Loucy (cell line): ENCODE measurements around the gene RIPPLY2.
"Not testable (repeated sequence)": the region's sequence is repeated elsewhere in the genome, so short reads cannot be mapped to it uniquely, and the experiment has no call there.

Experiments used
- H2AFZ ChIP-seq: fragments of 200-600 bp; sonication (generic); 2 replicates; pipeline ENCODE4 v1.6.0; 2016; ENCODE audit warnings: antibody characterized with exemption, mild to moderate bottlenecking, low read length, moderate library complexity
- H3F3A ChIP-seq: fragments of 200-600 bp; 2 replicates; pipeline ENCODE4 v1.6.0; 2016; ENCODE audit warnings: antibody characterized with exemption, low read depth, mild to moderate bottlenecking
- H3K27me3 ChIP-seq: fragments of 200-600 bp; sonication (generic); 2 replicates; pipeline ENCODE4 v1.6.1; 2014; ENCODE audit warnings: low read length, mild to moderate bottlenecking; ENCODE audit not compliant: insufficient read depth, poor library complexity, severe bottlenecking
- H3K36me3 ChIP-seq: fragments of 200-600 bp; sonication (generic); 2 replicates; pipeline ENCODE4 v1.6.1; 2016; ENCODE audit warnings: low read length; ENCODE audit not compliant: insufficient read depth
- H3K4me1 ChIP-seq: fragments of 200-600 bp; sonication (generic); 2 replicates; pipeline ENCODE4 v1.5.1; 2014; ENCODE audit warnings: low read length, mild to moderate bottlenecking; ENCODE audit not compliant: insufficient read depth, poor library complexity, severe bottlenecking
- H3K4me2 ChIP-seq: fragments of 200-600 bp; sonication (generic); 2 replicates; pipeline ENCODE4 v1.6.0; 2014; ENCODE audit warnings: antibody characterized with exemption, low read length, low read depth, mild to moderate bottlenecking; ENCODE audit not compliant: poor library complexity, severe bottlenecking
- H3K4me3 ChIP-seq: fragments of 200-600 bp; sonication (generic); 2 replicates; pipeline ENCODE4 v1.5.1; 2014; ENCODE audit warnings: low read length, mild to moderate bottlenecking, mixed read lengths; ENCODE audit not compliant: poor library complexity, severe bottlenecking
- H3K79me2 ChIP-seq: fragments of 200-600 bp; sonication (generic); 2 replicates; pipeline ENCODE4 v1.6.1; 2014; ENCODE audit warnings: low read length; ENCODE audit not compliant: insufficient read depth
- H3K9ac ChIP-seq: fragments of 200-600 bp; sonication (generic); 2 replicates; pipeline ENCODE4 v1.6.0; 2014; ENCODE audit warnings: mild to moderate bottlenecking, low read depth, low read length, moderate library complexity; ENCODE audit not compliant: poor library complexity, severe bottlenecking
- H3K9me2 ChIP-seq: fragments of 200-600 bp; sonication (generic); replicated peaks from 2 replicates; pipeline ENCODE4 v1.6.1; 2016; ENCODE audit warnings: low read depth, low read length, mixed read lengths
- H3K9me3 ChIP-seq: fragments of 200-600 bp; sonication (generic); 2 replicates; pipeline ENCODE4 v1.6.1; 2014; ENCODE audit warnings: mild to moderate bottlenecking, antibody characterized with exemption, low read length, low read depth; ENCODE audit not compliant: insufficient read depth
- H4K20me1 ChIP-seq: fragments of 200-600 bp; sonication (generic); 2 replicates; pipeline ENCODE4 v1.6.0; 2014; ENCODE audit warnings: antibody characterized with exemption, low read length, mild to moderate bottlenecking; ENCODE audit not compliant: insufficient read depth, poor library complexity, severe bottlenecking
- EZH2phosphoT487 ChIP-seq: fragments of 200-600 bp; IDR thresholded peaks from 2 replicates; pipeline ENCODE4 v1.6.1; 2018; ENCODE audit warnings: antibody characterized with exemption, mild to moderate bottlenecking, moderate library complexity, borderline replicate concordance
- TF ChIP-seq, protein P1 (sequence below): fragments of 200-600 bp; sonication (generic); conservative IDR thresholded peaks from 2 replicates; pipeline ENCODE4 v1.5.1; 2014; ENCODE audit warnings: mild to moderate bottlenecking, antibody characterized with exemption, low read length

RIPPLY2 gene

DNA sequence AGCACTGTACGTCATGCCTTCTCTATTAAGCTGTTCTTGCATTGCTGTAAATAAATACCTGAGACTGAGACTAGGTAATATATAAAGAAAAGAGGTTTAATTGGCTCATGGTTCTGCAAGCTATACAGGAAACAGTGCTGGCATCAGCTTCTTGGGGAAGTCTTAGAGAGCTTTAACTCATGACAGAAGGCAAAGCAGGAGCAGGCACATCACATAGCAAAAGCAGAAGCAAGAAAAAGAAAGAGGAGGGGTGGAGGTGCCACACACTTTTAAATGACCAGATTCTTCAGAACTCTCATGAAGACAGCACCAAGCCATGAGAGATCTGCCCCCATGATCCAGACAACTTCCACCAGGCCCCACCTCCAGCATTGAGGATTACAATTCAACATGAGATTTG lies 36.5 kb downstream of the RIPPLY2 start:
- TF ChIP-seq EZH2phosphoT487, result no peak
- Histone ChIP-seq H3K36me3 (peaks cover 6% of the 10 kb centered on the region; the same call in 1 of the 2 replicates), H3K9me3 (no peaks in the 10 kb centered on the region; the same call in 1 of the 2 replicates), H3K4me1 (peaks cover 5% of the 10 kb centered on the region), H3K4me3 (no peak overlapping the region), H2AFZ (no peak overlapping the region), H3F3A (no peaks in the 10 kb centered on the region), H3K9ac (no peak overlapping the region), H3K9me2 (no peaks in the 10 kb centered on the region), H4K20me1 (peaks cover 6% of the 10 kb centered on the region), H3K27me3 (no peaks in the 10 kb centered on the region), H3K79me2 (peaks cover 36% of the 10 kb centered on the region), H3K4me2 (no peak overlapping the region)

DNA sequence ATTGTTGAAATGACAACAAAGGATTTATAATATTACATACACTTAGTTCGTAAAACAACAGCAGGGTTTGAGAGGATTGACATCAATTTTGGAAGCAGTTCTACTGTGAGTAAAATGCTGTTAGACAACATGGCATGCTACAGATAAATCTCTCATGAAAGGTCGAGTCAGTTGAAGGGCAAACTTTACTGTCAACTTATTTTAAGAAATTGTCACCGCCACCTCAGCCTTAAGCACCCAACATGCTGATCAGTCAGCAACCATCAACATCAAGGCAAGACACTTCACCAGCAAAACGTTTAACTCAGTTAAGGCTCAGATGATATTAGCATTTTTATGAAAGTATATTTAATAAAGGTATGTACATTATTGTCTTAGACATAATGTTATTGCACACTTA lies 37.4 kb downstream of the RIPPLY2 start:
- H3F3A ChIP-seq, result no peaks in the 10 kb centered on the region
- H3K27me3 ChIP-seq, result no peaks in the 10 kb centered on the region
- no peak overlapping the region for H2AFZ ChIP-seq
- no peak for TF ChIP-seq EZH2phosphoT487
- TF ChIP-seq, protein P1, sequence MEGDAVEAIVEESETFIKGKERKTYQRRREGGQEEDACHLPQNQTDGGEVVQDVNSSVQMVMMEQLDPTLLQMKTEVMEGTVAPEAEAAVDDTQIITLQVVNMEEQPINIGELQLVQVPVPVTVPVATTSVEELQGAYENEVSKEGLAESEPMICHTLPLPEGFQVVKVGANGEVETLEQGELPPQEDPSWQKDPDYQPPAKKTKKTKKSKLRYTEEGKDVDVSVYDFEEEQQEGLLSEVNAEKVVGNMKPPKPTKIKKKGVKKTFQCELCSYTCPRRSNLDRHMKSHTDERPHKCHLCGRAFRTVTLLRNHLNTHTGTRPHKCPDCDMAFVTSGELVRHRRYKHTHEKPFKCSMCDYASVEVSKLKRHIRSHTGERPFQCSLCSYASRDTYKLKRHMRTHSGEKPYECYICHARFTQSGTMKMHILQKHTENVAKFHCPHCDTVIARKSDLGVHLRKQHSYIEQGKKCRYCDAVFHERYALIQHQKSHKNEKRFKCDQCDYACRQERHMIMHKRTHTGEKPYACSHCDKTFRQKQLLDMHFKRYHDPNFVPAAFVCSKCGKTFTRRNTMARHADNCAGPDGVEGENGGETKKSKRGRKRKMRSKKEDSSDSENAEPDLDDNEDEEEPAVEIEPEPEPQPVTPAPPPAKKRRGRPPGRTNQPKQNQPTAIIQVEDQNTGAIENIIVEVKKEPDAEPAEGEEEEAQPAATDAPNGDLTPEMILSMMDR, result no peak
- no peak overlapping the region for H3K4me2 ChIP-seq
- peaks cover 38% of the 10 kb centered on the region; the same call in 1 of the 2 replicates for H3K79me2 ChIP-seq
- peaks cover 3% of the 10 kb centered on the region for H4K20me1 ChIP-seq
- no peak overlapping the region for H3K9ac ChIP-seq
- no peaks in the 10 kb centered on the region; the same call in 1 of the 2 replicates for H3K9me3 ChIP-seq
- no peak overlapping the region for H3K4me3 ChIP-seq
- H3K36me3 ChIP-seq, result peaks cover 11% of the 10 kb centered on the region; the same call in 1 of the 2 replicates
- H3K9me2 ChIP-seq, result no peaks in the 10 kb centered on the region
- H3K4me1 ChIP-seq, result peaks cover 5% of the 10 kb centered on the region

DNA sequence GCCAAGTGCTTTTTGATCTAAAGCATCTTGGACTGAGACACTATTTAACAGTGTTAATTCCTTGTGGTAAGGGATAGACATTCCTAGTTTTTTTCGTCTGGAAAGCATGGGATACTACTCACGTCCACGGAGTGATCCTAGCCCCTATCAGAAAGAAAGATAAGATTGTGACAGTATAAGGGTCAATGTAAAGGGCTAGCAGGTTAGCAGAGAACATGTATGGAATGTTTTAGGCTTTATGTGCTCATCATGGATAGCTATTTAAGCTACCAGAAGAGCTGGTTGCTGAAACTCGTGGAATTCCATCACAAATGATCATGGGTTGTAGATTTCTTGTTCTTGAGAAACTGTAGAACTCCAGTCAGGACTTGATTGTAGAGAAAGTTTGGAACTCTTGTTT lies 38.4 kb downstream of the RIPPLY2 start:
- H3K79me2 ChIP-seq, result peaks cover 38% of the 10 kb centered on the region
- no peaks in the 10 kb centered on the region for H3F3A ChIP-seq
- H4K20me1 ChIP-seq, result peaks cover 3% of the 10 kb centered on the region
- peaks cover 22% of the 10 kb centered on the region for H3K36me3 ChIP-seq
- no peak overlapping the region for H3K4me2 ChIP-seq
- H3K27me3 ChIP-seq, result no peaks in the 10 kb centered on the region
- no peaks in the 10 kb centered on the region for H3K4me1 ChIP-seq
- H2AFZ ChIP-seq, result no peak overlapping the region
- H3K4me3 ChIP-seq, result no peak overlapping the region
- H3K9me3 ChIP-seq, result no peaks in the 10 kb centered on the region; the same call in 1 of the 2 replicates
- no peak overlapping the region for H3K9ac ChIP-seq
- no peaks in the 10 kb centered on the region for H3K9me2 ChIP-seq
- TF ChIP-seq, protein P1, result no peak
- no peak for TF ChIP-seq EZH2phosphoT487

DNA sequence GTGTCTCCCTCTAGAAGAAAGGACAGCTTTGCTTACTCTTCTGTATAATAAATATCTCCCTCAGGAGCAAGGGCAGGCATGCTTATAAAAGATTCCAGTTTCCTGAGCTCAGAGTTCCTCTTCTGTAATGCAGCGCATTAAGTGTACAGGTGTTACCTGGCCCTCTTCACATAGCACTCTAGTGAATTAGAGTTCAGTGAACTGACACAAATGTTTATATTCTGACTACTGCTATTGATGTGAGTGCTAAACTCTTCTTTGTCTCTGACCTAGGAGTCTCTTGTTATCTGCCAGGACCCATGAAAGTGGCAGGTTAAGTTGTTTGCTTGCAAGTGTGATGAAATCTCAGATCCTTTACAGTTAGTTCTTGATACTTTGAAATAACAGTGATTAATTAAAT lies 39.9 kb downstream of the RIPPLY2 start:
- Histone ChIP-seq H3K27me3 (no peaks in the 10 kb centered on the region), H3K9me3 (no peaks in the 10 kb centered on the region; the same call in 1 of the 2 replicates), H3K79me2 (peaks cover 34% of the 10 kb centered on the region), H3K9me2 (no peaks in the 10 kb centered on the region), H3K4me2 (no peak overlapping the region), H3K4me3 (no peak overlapping the region), H3F3A (no peaks in the 10 kb centered on the region), H3K9ac (no peak overlapping the region), H3K4me1 (no peaks in the 10 kb centered on the region), H3K36me3 (peaks cover 23% of the 10 kb centered on the region), H2AFZ (no peak overlapping the region), H4K20me1 (peaks cover 3% of the 10 kb centered on the region)
- TF ChIP-seq EZH2phosphoT487, result no peak
- TF ChIP-seq, protein P1, result no peak

DNA sequence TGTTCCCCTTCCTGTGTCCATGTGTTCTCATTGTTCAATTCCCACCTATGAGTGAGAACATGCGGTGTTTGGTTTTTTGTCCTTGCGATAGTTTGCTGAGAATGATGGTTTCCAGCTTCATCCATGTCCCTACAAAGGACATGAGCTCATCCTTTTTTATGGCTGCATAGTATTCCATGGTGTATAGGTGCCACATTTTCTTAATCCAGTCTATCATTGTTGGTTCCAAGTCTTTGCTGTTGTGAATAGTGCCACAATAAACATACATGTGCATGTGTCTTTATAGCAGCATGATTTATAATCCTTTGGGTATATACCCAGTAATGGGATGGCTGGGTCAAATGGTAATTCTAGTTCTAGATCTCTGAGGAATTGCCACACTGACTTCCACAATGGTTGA lies 43.9 kb downstream of the RIPPLY2 start:
- H4K20me1 ChIP-seq, H3K9me2 ChIP-seq, H3F3A ChIP-seq, H3K4me1 ChIP-seq, H3K9ac ChIP-seq, H3K27me3 ChIP-seq, H3K4me2 ChIP-seq, H2AFZ ChIP-seq, H3K9me3 ChIP-seq, H3K4me3 ChIP-seq: not testable (repeated sequence)
- H3K36me3 ChIP-seq, result peaks cover 23% of the 10 kb centered on the region
- peaks cover 21% of the 10 kb centered on the region for H3K79me2 ChIP-seq
